ENCODE data around the gene TSPAN9. TPM values are rescaled to one million over a fixed set of nuclear protein-coding genes. Genes with fewer than 3 reads are reported as not detected.

The TSPAN9 gene
- total RNA-seq, 1 donor from 2014 or later = 0.48 TPM

GRCh38 chr12:3038926-3039510 is 38.2 kb upstream of the TSPAN9 start:
- no peaks in the 10 kb centered on the region for H3K9me3 Mint-ChIP-seq
- no peak for DNase-seq (ENCODE audit: low spot score)
- H3K4me1 Mint-ChIP-seq (ENCODE audit: low read depth) = no peaks in the 10 kb centered on the region
- no peak overlapping the region for H3K4me3 Mint-ChIP-seq (ENCODE audit: low read depth)
- intact Hi-C loops (cut with micrococcal nuclease) = no loop called here
- H3K27me3 Mint-ChIP-seq (ENCODE audit: low read depth) = peaks cover 5% of the 10 kb centered on the region
- H3K27ac Mint-ChIP-seq = no peak overlapping the region
- H3K36me3 Mint-ChIP-seq (ENCODE audit: low read depth) = no peaks in the 10 kb centered on the region

- H3K27me3 Mint-ChIP-seq (ENCODE audit: low read depth) = peaks cover 5% of the 10 kb centered on the region
- no peak for DNase-seq (ENCODE audit: low spot score)
- no peaks in the 10 kb centered on the region for H3K36me3 Mint-ChIP-seq (ENCODE audit: low read depth)
- H3K4me1 Mint-ChIP-seq (ENCODE audit: low read depth) = no peaks in the 10 kb centered on the region
- intact Hi-C loops (cut with micrococcal nuclease) = no loop called here
- H3K4me3 Mint-ChIP-seq (ENCODE audit: low read depth) = no peak overlapping the region
- H3K27ac Mint-ChIP-seq = no peak overlapping the region
- H3K9me3 Mint-ChIP-seq = no peaks in the 10 kb centered on the region
Measured at GRCh38 chr12:3040026-3040656, 37.0 kb upstream of the TSPAN9 start.

- H3K27ac Mint-ChIP-seq = no peak overlapping the region
- H3K36me3 Mint-ChIP-seq (ENCODE audit: low read depth) = no peaks in the 10 kb centered on the region
- DNase-seq (ENCODE audit: low spot score) = no peak
- no peak overlapping the region for H3K4me3 Mint-ChIP-seq (ENCODE audit: low read depth)
- H3K27me3 Mint-ChIP-seq (ENCODE audit: low read depth) = peaks cover 5% of the 10 kb centered on the region
- H3K9me3 Mint-ChIP-seq = no peaks in the 10 kb centered on the region
- H3K4me1 Mint-ChIP-seq (ENCODE audit: low read depth) = no peaks in the 10 kb centered on the region
- intact Hi-C loops (cut with micrococcal nuclease) = loop anchor here (1.0 kb wide), 1 partner anchor 156 kb away; no protein-coding TSS in a partner anchor
Measured at GRCh38 chr12:3040663-3041544, 36.3 kb upstream of the TSPAN9 start.

- Mint-ChIP-seq H3K9me3 (no peaks in the 10 kb centered on the region), H3K4me1 (ENCODE audit: low read depth) (no peaks in the 10 kb centered on the region), H3K27me3 (ENCODE audit: low read depth) (peaks cover 5% of the 10 kb centered on the region), H3K4me3 (ENCODE audit: low read depth) (no peak overlapping the region), H3K36me3 (ENCODE audit: low read depth) (no peaks in the 10 kb centered on the region), H3K27ac (no peak overlapping the region)
- peak; percentile 41 for DNase-seq (ENCODE audit: low spot score)
- intact Hi-C loops (cut with micrococcal nuclease) = loop anchor here (1.0 kb wide), 1 partner anchor 156 kb away; no protein-coding TSS in a partner anchor
Measured at GRCh38 chr12:3041558-3042164, 35.5 kb upstream of the TSPAN9 start.

- H3K4me3 Mint-ChIP-seq (ENCODE audit: low read depth) = no peak overlapping the region
Measured at GRCh38 chr12:3042394-3042793, 34.8 kb upstream of the TSPAN9 start.

GRCh38 chr12:3042826-3043225 is 34.4 kb upstream of the TSPAN9 start:
- no peak for DNase-seq (ENCODE audit: low spot score)
- intact Hi-C loops (cut with micrococcal nuclease) = no loop called here
- Mint-ChIP-seq H3K27ac (no peak overlapping the region), H3K9me3 (no peaks in the 10 kb centered on the region), H3K4me1 (ENCODE audit: low read depth) (no peaks in the 10 kb centered on the region), H3K4me3 (ENCODE audit: low read depth) (no peak overlapping the region), H3K27me3 (ENCODE audit: low read depth) (peaks cover 5% of the 10 kb centered on the region), H3K36me3 (ENCODE audit: low read depth) (no peaks in the 10 kb centered on the region)

More at GRCh38 chr12:3042394-3042793, 34.8 kb upstream of the TSPAN9 start:
- intact Hi-C loops (cut with micrococcal nuclease) = no loop called here
- Mint-ChIP-seq H3K27me3 (ENCODE audit: low read depth) (peaks cover 5% of the 10 kb centered on the region), H3K27ac (no peak overlapping the region), H3K9me3 (no peaks in the 10 kb centered on the region), H3K36me3 (ENCODE audit: low read depth) (no peaks in the 10 kb centered on the region), H3K4me1 (ENCODE audit: low read depth) (no peaks in the 10 kb centered on the region)
- DNase-seq (ENCODE audit: low spot score) = no peak

- no peak overlapping the region for H3K4me3 Mint-ChIP-seq (ENCODE audit: low read depth)
- H3K9me3 Mint-ChIP-seq = no peaks in the 10 kb centered on the region
- H3K36me3 Mint-ChIP-seq (ENCODE audit: low read depth) = no peaks in the 10 kb centered on the region
- no peak for DNase-seq (ENCODE audit: low spot score)
- peaks cover 5% of the 10 kb centered on the region for H3K27me3 Mint-ChIP-seq (ENCODE audit: low read depth)
- intact Hi-C loops (cut with micrococcal nuclease) = no loop called here
- no peaks in the 10 kb centered on the region for H3K4me1 Mint-ChIP-seq (ENCODE audit: low read depth)
- no peak overlapping the region for H3K27ac Mint-ChIP-seq
Measured at GRCh38 chr12:3043406-3043805, 33.8 kb upstream of the TSPAN9 start.

- Mint-ChIP-seq H3K4me1 (ENCODE audit: low read depth) (no peaks in the 10 kb centered on the region), H3K27ac (no peak overlapping the region), H3K4me3 (ENCODE audit: low read depth) (no peak overlapping the region), H3K9me3 (no peaks in the 10 kb centered on the region), H3K36me3 (ENCODE audit: low read depth) (no peaks in the 10 kb centered on the region), H3K27me3 (ENCODE audit: low read depth) (peaks cover 5% of the 10 kb centered on the region)
- no peak for DNase-seq (ENCODE audit: low spot score)
- intact Hi-C loops (cut with micrococcal nuclease) = no loop called here
Measured at GRCh38 chr12:3044141-3044630, 33.0 kb upstream of the TSPAN9 start.

GRCh38 chr12:3045494-3045893 is 31.7 kb upstream of the TSPAN9 start:
- no peaks in the 10 kb centered on the region for H3K4me1 Mint-ChIP-seq (ENCODE audit: low read depth)
- no peaks in the 10 kb centered on the region for H3K36me3 Mint-ChIP-seq (ENCODE audit: low read depth)
- no peak for DNase-seq (ENCODE audit: low spot score)
- H3K27me3 Mint-ChIP-seq (ENCODE audit: low read depth) = peaks cover 11% of the 10 kb centered on the region
- intact Hi-C loops (cut with micrococcal nuclease) = no loop called here
- no peak overlapping the region for H3K4me3 Mint-ChIP-seq (ENCODE audit: low read depth)
- no peak overlapping the region for H3K27ac Mint-ChIP-seq
- no peaks in the 10 kb centered on the region for H3K9me3 Mint-ChIP-seq

GRCh38 chr12:3045989-3046388 is 31.2 kb upstream of the TSPAN9 start:
- H3K4me1 Mint-ChIP-seq (ENCODE audit: low read depth) = no peaks in the 10 kb centered on the region
- DNase-seq (ENCODE audit: low spot score) = no peak
- H3K36me3 Mint-ChIP-seq (ENCODE audit: low read depth) = no peaks in the 10 kb centered on the region
- H3K9me3 Mint-ChIP-seq = no peaks in the 10 kb centered on the region
- no peak overlapping the region for H3K4me3 Mint-ChIP-seq (ENCODE audit: low read depth)
- intact Hi-C loops (cut with micrococcal nuclease) = no loop called here
- H3K27me3 Mint-ChIP-seq (ENCODE audit: low read depth) = peaks cover 11% of the 10 kb centered on the region
- H3K27ac Mint-ChIP-seq = no peak overlapping the region

- H3K27me3 Mint-ChIP-seq (ENCODE audit: low read depth) = peaks cover 11% of the 10 kb centered on the region
- no peaks in the 10 kb centered on the region for H3K36me3 Mint-ChIP-seq (ENCODE audit: low read depth)
- H3K27ac Mint-ChIP-seq = no peak overlapping the region
- no peaks in the 10 kb centered on the region for H3K4me1 Mint-ChIP-seq (ENCODE audit: low read depth)
- no peaks in the 10 kb centered on the region for H3K9me3 Mint-ChIP-seq
- intact Hi-C loops (cut with micrococcal nuclease) = no loop called here
- no peak overlapping the region for H3K4me3 Mint-ChIP-seq (ENCODE audit: low read depth)
- no peak for DNase-seq (ENCODE audit: low spot score)
Measured at GRCh38 chr12:3046441-3047200, 30.6 kb upstream of the TSPAN9 start.

GRCh38 chr12:3047961-3048360 is 29.2 kb upstream of the TSPAN9 start:
- intact Hi-C loops (cut with micrococcal nuclease) = no loop called here
- H3K4me1 Mint-ChIP-seq (ENCODE audit: low read depth) = no peaks in the 10 kb centered on the region

More at GRCh38 chr12:3047961-3048360, 29.2 kb upstream of the TSPAN9 start:
- Mint-ChIP-seq H3K9me3 (no peaks in the 10 kb centered on the region), H3K27me3 (ENCODE audit: low read depth) (peaks cover 8% of the 10 kb centered on the region), H3K4me3 (ENCODE audit: low read depth) (no peak overlapping the region), H3K36me3 (ENCODE audit: low read depth) (no peaks in the 10 kb centered on the region), H3K27ac (no peak overlapping the region)
- no peak for DNase-seq (ENCODE audit: low spot score)
